Stimulated activated CD8-positive, alpha-beta memory T cell treated with anti-CD3 and anti-CD28 coated beads, Interleukin-2, amount 100 ng/mL, for 48 hours (primary cell): ENCODE results near the gene PIEZO2.
A peak's percentile ranks its signal among the peaks of the same experiment; 100 is the strongest.

Experiments used
- DNase-seq, 2 donors: peaks; one replicate each; pipeline ENCODE4 v3.0.0-alpha.2; 2020; ENCODE audit warnings: low read depth in 2 of 2

Gene PIEZO2

DNA sequence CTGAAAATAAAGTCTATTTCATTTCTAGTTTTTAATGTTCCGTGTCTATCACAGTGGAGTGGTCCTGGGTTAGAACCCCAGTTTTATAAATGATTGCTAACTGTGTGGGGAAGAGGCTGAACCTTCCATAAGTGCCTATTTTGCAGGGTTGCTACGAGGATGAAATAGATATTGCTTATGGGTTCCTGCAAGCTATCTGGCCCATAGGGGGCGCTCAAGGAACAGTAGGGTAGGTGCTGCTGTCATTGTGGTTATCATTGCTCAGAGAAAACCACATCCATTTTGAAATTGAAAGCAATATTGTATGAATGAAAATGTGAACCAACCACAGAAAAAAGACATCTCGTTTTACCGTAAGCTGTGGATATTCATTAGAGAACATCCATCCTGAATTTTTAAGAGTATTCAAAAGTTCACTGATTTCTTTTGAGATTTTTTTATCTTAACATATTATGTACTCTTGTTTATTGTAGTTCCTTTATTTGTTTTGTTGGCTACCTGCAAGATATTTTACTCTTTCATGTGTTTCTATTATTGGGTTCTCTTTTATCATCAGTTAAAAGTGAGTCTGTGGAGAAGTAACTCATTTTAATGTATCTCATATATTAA, 362.0 kb downstream of the PIEZO2 start:
- DNase-seq, result peak; percentile 78 to 85

DNA sequence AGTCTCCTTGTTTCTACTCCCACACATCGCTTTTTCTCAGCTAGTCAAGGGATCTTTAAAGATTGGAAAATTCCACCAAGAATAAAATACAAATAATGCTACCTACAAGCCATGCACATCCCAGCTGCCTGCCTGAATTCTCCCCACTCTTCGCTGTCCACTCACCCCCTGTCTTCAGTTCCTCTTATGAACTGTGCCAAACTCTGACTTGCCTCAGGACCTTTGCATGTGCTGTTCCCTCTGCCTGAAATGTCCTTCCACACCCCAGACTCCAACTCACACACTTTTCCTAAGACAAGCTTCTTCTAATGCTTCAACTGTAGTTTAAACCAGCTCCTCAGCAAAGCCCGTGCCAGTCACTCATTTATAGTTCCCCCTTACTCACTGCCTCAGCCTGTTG, 363.6 kb downstream of the PIEZO2 start:
- DNase-seq, result no peak

- no peak for DNase-seq
These were observed 364.7 kb downstream of the PIEZO2 start for GRCh38 chr18:10784596-10785202.

- DNase-seq, result no peak
These were observed 365.4 kb downstream of the PIEZO2 start for GRCh38 chr18:10783941-10784340.

GRCh38 chr18:10776493-10776892, 372.9 kb downstream of the PIEZO2 start:
- no peak for DNase-seq

GRCh38 chr18:10775026-10775425, 374.3 kb downstream of the PIEZO2 start:
- DNase-seq, result no peak

DNA sequence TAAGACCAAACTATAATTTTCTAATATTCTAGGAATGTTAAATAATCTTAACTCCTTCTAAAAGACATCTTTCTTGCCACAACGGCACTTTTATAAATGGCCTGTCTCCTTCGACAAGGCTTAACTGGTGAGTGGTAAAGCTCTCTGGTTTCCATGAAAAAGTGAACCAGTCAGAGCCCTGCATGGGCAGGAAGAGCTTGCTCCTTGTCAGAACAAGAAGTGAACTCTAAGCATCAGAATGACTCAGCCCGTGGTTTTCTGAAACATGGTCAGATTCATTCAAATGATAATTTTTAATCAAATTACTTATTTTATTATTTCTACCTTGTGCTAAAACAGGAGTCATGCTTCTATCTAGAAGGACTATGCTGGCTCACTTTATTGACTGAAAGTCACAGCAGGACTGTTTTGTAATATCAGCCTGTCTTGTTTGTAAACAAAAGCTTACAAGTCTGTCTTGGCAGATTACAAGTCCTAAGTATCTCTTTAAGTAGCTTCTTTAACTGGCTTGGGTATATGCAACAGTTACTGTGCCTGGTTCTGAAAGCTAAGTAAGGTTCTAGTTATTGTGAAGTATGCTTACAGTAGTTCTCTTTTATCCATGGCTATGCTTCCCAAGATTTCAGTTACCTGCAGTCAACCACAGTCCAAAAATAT, 378.2 kb downstream of the PIEZO2 start:
- no peak for DNase-seq

- DNase-seq, result no peak
These were observed 379.1 kb downstream of the PIEZO2 start for GRCh38 chr18:10770264-10770663.

DNA sequence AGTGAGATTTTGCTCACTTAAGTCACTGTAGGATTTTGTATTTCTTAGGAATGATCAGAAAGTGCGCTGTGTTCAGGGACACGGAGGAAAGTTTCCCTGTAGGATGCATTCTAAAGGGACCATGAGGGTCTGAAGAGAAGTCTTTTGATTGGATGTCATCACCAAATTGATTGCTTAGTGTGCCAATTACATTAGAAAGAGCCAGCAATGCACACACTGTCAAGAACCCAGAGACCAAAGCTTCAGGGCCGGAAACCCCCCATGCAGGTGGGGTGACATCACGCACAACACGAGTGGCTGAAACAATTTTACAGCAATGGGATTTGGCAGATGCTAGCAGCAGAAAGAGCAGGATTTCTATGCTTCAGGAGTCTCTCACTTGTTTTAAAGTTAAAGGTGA, 381.1 kb downstream of the PIEZO2 start:
- DNase-seq, result no peak

GRCh38 chr18:10767658-10768057, 381.7 kb downstream of the PIEZO2 start:
- DNase-seq, result no peak

DNA sequence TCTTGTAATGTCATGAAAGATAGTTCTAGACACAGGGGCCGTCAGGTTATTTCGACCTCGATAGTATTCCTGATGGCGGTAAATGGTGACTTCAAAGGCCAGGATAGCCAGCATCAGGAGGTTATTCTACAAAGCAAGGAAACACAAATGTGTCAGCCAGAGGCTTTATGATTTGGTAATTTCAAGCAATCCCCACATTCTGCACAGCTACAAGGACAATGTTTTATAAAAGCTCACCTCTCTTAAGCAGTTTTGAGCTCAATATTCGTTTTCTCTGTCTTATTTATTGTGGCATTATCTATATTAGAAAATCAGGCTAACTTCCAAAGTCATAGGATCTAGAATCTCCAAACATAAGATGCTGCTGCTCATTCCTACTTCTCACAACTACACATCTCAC, 388.4 kb downstream of the PIEZO2 start:
- DNase-seq, result no peak

DNA sequence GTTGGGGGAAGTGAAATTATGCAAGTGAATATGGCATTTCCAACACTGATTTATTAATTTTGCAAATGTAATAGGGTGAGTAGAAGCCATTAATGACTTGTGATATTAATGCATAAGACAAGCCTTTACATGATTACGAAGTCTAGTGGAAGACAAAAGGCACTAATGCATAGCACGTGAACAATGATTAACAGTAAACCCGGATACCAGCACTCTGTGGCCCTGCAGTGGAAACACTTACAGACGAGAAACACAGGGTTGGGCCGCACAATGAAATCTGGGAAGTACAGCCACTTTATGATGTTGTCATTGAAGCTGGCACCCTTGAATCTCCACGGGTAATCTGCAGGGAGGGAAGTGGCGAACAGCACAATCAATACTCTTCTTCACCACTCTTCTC, 390.1 kb downstream of the PIEZO2 start:
- no peak for DNase-seq

- DNase-seq, result no peak
These were observed 391.4 kb downstream of the PIEZO2 start for GRCh38 chr18:10757946-10758345.

GRCh38 chr18:10757349-10757748, 392.0 kb downstream of the PIEZO2 start:
- DNase-seq, result no peak

- no peak for DNase-seq
These were observed 393.5 kb downstream of the PIEZO2 start for GRCh38 chr18:10755855-10756254.

- DNase-seq, result no peak
These were observed 395.2 kb downstream of the PIEZO2 start for GRCh38 chr18:10754128-10754527.

GRCh38 chr18:10752382-10752781, 397.0 kb downstream of the PIEZO2 start:
- no peak for DNase-seq

DNA sequence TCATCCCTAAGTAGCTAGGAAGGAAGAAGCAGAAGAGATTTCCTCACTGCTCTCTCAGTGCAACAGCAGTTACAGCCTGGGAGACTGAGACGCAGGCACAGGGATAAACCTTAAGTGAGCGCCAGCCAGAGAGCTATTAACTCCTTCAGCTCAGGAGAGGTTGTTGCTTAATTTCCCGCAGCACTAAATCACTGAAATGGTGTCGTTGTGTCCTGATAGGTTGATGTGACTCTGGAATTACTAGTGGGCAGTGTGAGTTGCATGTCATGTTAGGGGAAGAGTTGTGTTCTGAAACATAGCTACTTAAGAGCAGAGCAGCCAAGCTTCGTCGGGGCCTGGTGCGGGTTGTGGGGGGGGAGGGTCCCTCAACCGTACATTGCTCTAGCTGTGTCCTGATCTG, 397.7 kb downstream of the PIEZO2 start:
- no peak for DNase-seq

DNA sequence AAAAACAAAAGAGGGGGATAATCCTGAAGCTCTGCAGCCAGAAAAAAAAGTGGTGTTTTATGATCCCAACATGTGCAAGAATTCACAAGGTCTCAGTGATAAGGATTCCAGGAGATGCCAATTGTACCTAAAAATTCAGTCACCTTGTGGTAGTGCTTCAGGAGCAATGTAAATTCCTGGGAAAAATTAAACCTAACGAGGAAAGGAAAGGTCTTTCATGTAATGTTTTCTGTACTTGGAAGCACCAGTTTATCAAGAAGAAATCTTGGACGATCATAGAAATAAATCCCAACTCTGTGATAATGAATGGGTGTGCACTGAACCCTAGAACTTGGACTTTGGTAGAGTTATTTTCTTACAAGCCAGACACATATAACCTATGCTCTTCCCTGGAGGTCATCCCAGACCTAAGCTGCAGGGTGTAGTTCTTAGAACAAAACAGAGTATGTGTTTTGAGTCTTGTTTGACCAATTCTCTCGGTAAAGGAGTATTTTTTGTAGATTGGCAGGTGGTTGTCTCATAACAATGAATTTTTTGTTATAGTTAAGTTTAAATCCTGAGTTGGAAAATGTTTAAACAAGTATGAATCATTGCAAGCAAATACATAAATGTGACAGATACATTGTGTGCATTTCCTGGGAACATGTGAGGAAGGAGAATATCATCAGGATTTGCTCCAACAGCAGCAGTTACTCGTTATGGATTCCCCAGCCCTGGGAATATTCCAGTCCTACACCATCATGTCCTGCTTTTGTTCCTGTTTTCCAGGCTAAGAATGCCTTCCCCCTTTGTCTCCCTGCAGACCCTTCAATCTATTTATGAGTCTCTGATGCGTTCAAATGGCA, 399.0 kb downstream of the PIEZO2 start:
- no peak for DNase-seq

DNA sequence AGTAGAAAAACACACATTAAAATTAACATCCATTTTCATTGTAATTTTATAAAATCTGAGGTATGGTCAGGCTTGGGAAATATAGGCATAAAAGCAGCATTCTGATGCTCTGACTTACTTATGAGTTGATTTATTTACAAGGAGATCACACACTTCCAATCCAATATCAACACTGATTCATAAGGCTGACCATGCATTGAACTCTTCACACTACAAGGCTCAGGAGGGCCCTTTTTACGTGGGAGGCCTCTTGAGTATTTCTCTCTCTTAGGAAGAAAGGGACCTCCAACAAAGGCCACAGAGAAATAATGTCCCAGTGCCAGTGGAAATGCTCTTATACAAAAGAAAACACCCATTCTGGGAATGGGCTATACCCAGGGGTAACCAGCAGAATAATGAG, 400.7 kb downstream of the PIEZO2 start:
- DNase-seq, result no peak

GRCh38 chr18:10745971-10746370, 403.4 kb downstream of the PIEZO2 start:
- DNase-seq, result no peak

- no peak for DNase-seq
These were observed 404.1 kb downstream of the PIEZO2 start for GRCh38 chr18:10745219-10745618.

DNA sequence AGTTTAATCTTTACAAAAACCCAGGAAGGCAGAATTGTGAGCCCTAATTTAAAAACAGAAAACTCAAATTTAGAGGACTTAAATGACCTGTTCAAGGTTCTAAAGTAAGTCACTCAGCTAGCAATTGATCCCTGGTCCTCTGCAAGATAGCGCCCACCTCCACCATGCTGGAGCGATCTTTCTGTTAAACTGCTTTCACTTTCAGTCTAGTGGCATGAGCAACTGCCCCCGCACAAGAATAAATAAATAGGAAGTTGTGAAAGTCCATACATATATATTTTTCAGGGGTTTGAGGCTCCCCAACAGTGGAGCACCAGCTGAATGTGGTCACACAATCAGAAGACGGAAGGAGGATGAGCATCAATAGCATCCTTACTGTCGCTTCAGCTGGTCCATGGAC, 405.6 kb downstream of the PIEZO2 start:
- DNase-seq, result no peak
